ENCODE measurements around the gene DDHD1.

GRCh38 chr14:53147208-53147607, 5.9 kb downstream of the DDHD1 start:
- TF ChIP-seq CTCF (IDR thresholded peaks at IDR 0.05; ENCODE audit: insufficient read depth, low read length, poor library complexity, severe bottlenecking): no peak
- no peak for TF ChIP-seq EZH2phosphoT487 (conservative IDR thresholded peaks at IDR 0.05; ENCODE audit: low read length)
